ENCODE data around the gene SPECC1L.
A peak's percentile ranks its signal among the peaks of the same experiment; 100 is the strongest.
"Not testable (repeated sequence)": the region's sequence is repeated elsewhere in the genome, so short reads cannot be mapped to it uniquely, and the experiment has no call there.

SPECC1L gene

GRCh38 chr22:24245584-24246561 lies 24.8 kb upstream of the SPECC1L start:
- DNase-seq (ENCODE audit: low read depth in 2 of 2): not testable (repeated sequence)

DNA sequence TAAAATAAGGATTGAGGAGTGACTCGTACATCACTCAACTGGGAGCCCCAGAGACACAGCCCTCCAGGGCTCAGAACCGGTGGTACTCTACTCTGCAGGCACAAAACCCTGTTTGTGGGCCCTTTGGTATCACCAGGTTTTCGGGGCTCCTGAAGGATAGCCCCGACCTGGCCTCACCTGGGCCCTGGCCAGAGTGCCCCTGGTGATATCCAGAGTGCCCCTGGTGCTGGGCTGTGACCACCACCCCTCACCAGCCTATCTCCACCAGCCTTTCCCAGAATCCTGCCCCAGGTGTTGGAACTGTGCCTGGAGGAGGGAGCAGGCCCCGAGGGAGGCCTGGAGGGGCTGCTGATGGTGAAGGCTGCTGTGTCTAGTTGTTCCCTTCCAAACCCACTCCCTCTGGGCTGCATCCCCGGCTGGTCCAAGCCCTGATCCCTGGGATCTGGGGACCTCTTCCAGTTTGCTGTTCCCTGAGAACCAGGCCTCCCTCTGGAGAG lies 23.6 kb upstream of the SPECC1L start:
- no peak for DNase-seq (ENCODE audit: low read depth in 2 of 2)

DNA sequence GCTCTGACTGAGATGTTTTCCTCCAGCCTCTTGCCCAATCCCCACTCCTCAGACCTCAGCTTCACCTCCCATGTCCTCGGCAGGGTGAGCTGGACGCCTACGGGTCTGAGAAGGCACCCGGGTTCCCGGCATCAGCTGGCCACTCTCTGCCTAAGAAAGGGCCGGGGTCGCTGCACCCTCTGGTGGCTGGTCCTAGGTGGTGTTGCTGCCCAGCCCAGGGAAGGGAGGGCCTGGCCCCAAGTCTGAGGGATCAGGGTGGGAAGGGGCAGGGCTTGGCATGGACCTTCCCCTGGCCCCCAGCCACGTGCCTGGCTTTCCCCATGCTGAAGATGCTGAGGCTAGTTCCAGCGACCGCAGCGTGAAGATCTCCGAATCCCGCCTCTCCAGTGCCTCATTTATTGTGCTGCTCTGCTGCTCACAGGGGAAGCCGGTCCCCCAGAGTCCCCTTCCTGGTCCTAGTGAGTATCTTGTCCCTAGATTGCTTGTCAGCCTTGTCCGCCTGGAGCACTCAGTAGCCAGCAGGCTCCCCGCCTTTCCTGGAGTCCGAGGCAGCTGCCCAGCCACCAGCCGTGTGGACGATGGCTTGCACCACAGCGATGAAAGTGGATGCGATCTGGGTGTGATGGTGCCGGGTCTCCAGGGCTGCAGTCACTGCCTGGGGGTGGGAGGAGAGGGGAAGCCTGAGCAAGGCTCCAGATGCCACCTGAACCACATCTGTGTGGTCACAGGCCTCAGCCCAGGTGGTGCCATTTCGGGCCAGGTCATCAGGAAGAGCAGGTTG lies 22.9 kb upstream of the SPECC1L start:
- peak in 1 of 2 donors; percentile 13 for DNase-seq (ENCODE audit: low read depth in 2 of 2)

GRCh38 chr22:24248611-24249010 lies 22.0 kb upstream of the SPECC1L start:
- not testable (repeated sequence) for DNase-seq (ENCODE audit: low read depth in 2 of 2)

DNA sequence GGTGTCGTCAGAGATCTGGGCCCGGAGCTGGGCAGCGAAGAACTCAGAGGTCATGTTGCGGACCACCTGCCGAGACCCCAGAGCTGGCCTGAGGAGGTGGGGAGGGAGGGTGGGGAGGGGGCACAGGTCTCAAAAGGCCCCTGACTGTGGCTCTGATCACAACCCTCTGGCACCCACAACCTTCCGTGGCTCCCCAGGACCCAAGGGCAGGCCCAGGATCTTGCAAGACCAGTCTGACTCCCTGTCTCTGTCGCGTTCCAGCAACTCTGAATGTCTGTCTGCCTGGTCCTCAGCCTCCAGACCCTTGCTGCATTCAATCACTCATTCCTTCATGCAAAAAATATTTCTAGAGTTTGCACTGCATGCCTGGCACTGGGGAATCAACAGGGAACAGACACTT lies 21.2 kb upstream of the SPECC1L start:
- DNase-seq (ENCODE audit: low read depth in 2 of 2): not testable (repeated sequence)

DNA sequence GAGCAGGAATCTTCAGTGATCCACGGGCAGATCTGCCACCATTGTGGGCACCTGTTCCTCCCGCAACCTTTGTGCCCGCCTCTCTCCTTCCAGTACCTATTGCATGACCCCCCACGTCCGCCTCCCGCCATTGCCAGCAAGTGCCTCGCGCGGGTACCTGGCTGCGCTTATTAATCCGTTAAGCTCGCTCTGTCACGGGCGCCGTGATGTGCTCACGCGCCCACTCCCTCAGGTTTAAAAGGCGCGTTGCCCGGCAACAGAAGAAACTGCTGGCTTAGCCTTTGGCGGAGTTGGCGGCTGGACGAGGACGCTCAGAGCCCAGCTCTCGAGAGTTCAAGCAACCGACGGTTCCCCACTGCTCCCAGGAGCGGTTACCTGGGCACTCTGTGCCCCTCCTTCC lies 19.3 kb upstream of the SPECC1L start:
- not testable (repeated sequence) for DNase-seq (ENCODE audit: low read depth in 2 of 2)

GRCh38 chr22:24253126-24253525 lies 17.5 kb upstream of the SPECC1L start:
- DNase-seq (ENCODE audit: low read depth in 2 of 2): not testable (repeated sequence)

- DNase-seq (ENCODE audit: low read depth in 2 of 2): not testable (repeated sequence)
Measured at GRCh38 chr22:24256136-24256535, 14.5 kb upstream of the SPECC1L start.

DNA sequence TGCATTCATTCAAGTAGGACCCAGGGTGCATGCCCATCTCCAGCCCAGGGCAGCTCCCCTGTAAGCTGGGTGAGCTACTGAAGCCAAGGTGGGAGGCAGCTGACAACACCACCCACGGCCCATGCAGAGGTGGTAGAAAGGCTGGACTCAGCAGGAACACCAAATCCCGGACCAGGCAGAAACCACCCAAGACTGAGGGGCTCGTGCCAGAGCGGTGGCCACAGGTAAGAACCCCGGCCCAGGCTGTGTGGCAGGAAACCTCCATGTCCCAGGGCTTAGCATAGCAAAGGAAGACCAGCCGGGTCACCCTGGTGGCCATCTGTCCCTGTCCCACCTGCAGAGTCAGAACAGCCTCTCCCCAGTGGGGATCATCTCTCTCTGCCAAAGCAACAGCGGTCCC lies 13.9 kb upstream of the SPECC1L start:
- DNase-seq (ENCODE audit: low read depth in 2 of 2): not testable (repeated sequence)

DNA sequence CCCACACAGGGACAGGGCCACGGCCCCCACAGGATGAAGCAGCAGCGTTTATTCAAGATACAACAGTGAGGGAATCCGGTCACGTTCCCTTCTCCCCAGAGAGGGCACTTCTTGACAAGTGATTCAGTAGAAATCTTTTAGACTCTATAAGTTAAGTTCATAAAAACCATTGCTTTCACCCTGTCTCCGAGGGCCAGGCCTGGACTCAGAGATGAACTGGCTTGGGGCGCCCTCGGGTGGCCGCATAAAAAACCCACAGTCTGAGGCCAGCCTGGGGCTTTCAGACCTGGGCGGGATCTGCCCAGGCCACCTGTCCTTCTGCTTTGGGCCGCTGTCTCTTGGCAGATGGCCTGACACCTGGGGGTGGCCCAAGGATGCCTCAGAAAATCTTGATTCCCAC lies 11.2 kb upstream of the SPECC1L start:
- peak; percentile 27 to 53 for DNase-seq (ENCODE audit: low read depth in 2 of 2)

- not testable (repeated sequence) for DNase-seq (ENCODE audit: low read depth in 2 of 2)
Measured at GRCh38 chr22:24262185-24262749, 8.4 kb upstream of the SPECC1L start.

GRCh38 chr22:24263479-24263878 lies 7.2 kb upstream of the SPECC1L start:
- DNase-seq (ENCODE audit: low read depth in 2 of 2): not testable (repeated sequence)

DNA sequence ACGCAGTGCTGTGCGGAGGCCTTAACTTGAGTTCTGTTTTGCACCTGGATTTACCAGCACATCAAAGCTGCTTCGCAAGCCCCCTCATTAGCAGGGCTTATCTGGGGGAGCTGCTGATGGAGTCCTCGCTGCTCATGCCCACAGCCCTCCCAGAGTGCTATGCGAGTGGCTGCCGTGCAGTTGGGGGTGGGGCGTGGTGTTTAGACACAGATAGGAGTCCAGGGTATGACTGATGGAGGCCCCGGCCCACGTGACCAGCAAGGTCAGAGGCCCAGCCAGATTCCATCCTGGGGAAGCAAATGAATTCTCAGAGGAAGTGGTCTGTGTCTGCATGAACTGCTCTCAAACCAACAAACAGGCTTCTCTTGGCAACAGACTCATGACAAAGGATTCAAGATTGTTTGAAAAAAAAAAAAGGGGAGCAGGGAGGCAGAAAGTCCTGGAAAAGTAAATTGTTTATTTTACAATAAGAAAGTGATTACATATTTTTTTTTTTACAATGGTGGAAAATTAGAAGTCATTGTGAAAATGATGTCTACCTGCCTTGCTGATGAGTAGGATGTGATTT lies 6.2 kb upstream of the SPECC1L start:
- not testable (repeated sequence) for DNase-seq (ENCODE audit: low read depth in 2 of 2)

DNA sequence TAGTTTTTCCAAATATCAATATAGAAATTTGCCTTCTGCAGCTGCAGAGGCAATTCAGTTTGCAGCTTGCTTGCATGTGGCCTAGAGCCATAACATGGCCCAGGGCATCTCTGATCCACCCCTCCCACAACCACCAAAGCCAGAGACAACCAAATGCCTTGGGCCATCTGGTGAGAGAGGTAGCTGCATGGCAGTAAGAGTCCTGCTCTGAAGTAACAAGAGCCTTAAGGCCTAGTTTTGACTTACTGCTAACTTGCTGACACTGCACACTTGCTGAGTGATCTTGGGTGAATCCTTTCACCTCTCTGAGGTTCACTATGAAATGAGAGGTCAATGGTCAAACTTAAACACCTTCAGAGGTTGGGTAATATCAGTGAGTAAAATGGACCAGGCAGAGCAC lies 4.9 kb upstream of the SPECC1L start:
- DNase-seq (ENCODE audit: low read depth in 2 of 2): no peak

DNA sequence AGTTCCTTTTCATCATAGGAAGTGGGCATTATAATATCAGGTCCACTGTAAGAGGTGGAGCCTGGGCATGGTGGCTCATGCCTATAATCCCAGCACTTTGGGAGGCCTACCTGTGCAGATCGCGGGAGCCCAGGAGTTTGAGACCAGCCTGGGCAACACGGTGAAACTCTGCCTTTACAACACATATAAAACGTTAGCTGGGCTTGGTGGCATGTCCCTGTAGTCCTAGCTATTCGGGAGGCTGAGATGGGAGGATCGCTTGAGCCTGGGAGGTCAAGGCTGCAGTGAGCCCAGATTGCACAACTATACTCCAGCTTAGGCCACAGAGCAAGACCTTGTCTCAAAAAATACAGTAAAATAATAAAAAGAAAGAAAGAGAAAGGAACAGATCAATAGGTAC lies 4.1 kb upstream of the SPECC1L start:
- not testable (repeated sequence) for DNase-seq (ENCODE audit: low read depth in 2 of 2)

DNA sequence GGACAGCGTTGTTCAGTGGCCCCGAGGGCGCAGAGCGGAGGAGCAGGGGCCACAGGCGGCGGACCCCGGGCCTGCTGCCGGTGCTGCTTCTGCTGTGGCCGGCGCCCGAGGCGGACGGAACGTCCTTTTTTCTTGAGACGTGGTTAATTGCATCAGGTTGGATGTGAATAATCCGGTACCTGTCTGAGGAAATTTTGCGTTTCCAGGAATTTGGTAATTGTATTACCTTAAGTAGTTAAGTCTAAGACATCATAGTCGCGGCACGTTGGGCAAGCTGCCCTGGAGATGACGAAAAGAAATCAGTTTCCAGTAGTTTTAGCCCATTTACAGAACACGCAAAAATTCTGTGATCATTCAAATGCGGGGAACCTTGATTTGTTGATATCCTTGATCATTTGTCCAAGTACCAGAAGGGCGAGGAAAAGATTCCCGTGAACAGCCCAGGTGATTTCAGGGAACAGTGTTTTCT lies 789 bp downstream of the SPECC1L start:
- no peak for DNase-seq (ENCODE audit: low read depth in 2 of 2)

DNA sequence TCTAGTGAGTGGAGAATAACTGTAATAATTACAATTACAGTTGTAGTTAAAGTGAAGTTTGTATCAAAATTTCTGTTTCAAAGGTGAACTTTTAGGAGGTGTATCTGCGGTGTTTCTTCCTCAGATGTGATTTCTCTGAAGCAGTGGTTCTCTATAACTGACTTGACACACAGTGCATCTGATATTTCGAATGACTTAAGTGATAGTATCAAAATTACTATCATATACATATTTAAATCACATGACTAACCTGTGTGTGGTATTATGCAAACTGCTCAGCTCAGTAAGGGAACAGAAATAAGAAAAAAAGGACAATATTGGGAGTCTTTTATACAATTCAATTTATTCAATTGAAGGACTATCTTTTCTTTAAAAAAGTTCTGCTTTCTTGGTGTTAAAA lies 2.4 kb downstream of the SPECC1L start:
- not testable (repeated sequence) for DNase-seq (ENCODE audit: low read depth in 2 of 2)

GRCh38 chr22:24273906-24274305 lies 3.3 kb downstream of the SPECC1L start:
- not testable (repeated sequence) for DNase-seq (ENCODE audit: low read depth in 2 of 2)

- DNase-seq (ENCODE audit: low read depth in 2 of 2): not testable (repeated sequence)
Measured at GRCh38 chr22:24274696-24275405, 4.2 kb downstream of the SPECC1L start.

GRCh38 chr22:24280363-24280762 lies 9.7 kb downstream of the SPECC1L start:
- DNase-seq (ENCODE audit: low read depth in 2 of 2): not testable (repeated sequence)

DNA sequence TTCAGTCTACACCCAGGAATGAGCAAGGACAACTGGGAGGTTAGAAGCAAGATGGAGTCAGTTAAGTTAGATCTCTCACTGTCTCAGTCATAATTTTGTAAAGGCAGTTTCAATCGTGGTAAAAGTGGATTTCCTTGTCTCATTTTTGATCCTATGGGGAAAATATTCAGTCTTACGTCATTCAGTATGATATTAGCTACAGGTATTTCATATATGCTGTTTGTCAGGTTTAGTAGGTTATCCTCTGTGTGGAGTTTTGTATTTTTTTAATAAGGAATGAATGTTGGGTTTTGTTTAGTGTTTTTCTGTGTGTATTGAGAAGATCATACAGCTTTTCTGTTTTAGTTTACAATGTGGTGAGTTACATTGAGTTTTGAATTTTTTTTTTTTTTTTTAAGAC lies 11.8 kb downstream of the SPECC1L start:
- no peak for DNase-seq (ENCODE audit: low read depth in 2 of 2)
